WTC11 (cell line): Measurements from ENCODE around the gene COG3.

ENCODE experiments used
- ATF1 ChIP-seq: sonication (generic); formaldehyde crosslinking; IDR thresholded peaks from 2 replicates; pipeline ENCODE4 v1.8.1; 2023; ENCODE audit warnings: mild to moderate bottlenecking, moderate library complexity, missing genetic modification reagents
- ATF2 ChIP-seq: sonication (generic); formaldehyde crosslinking; IDR thresholded peaks from 2 replicates; pipeline ENCODE4 v1.8.1; 2022; ENCODE audit warnings: low read depth, missing genetic modification reagents, borderline replicate concordance
- CREB1 ChIP-seq: sonication (generic); formaldehyde crosslinking; IDR thresholded peaks from 2 replicates; pipeline ENCODE4 v1.8.0; 2023; ENCODE audit warnings: mild to moderate bottlenecking, missing genetic modification reagents
- CTCF ChIP-seq: fragments of 200-600 bp; IDR thresholded peaks from 2 replicates; pipeline ENCODE4 v1.8.0; 2022; ENCODE audit warnings: antibody characterized with exemption
- KAT7 ChIP-seq: sonication (generic); formaldehyde crosslinking; IDR thresholded peaks from 2 replicates; pipeline ENCODE4 v1.8.1; 2023; ENCODE audit warnings: missing genetic modification reagents, mild to moderate bottlenecking, borderline replicate concordance
- MAX ChIP-seq: sonication (generic); formaldehyde crosslinking; IDR thresholded peaks from 2 replicates; pipeline ENCODE4 v1.8.0; 2022; ENCODE audit warnings: mild to moderate bottlenecking, missing genetic modification reagents
- NFATC4 ChIP-seq: fragments of 250-450 bp; sonication (Bioruptor Pico); IDR thresholded peaks from 2 replicates; pipeline ENCODE4 v1.9.0; 2021; ENCODE audit warnings: mild to moderate bottlenecking
- NR2C2 ChIP-seq: sonication (generic); formaldehyde crosslinking; IDR thresholded peaks from 2 replicates; pipeline ENCODE4 v1.8.0; 2022; ENCODE audit warnings: mild to moderate bottlenecking, missing genetic modification reagents
- PRDM15 ChIP-seq: sonication (generic); formaldehyde crosslinking; IDR thresholded peaks from 2 replicates; pipeline ENCODE4 v1.8.0; 2022; ENCODE audit warnings: missing genetic modification reagents
- ZBTB21 ChIP-seq: sonication (generic); formaldehyde crosslinking; IDR thresholded peaks from 2 replicates; pipeline ENCODE4 v1.8.1; 2023; ENCODE audit warnings: mild to moderate bottlenecking, missing genetic modification reagents, borderline replicate concordance
- ZNF121 ChIP-seq: sonication (generic); formaldehyde crosslinking; IDR thresholded peaks from 2 replicates; pipeline ENCODE4 v1.8.0; 2023; ENCODE audit warnings: missing genetic modification reagents

DNA sequence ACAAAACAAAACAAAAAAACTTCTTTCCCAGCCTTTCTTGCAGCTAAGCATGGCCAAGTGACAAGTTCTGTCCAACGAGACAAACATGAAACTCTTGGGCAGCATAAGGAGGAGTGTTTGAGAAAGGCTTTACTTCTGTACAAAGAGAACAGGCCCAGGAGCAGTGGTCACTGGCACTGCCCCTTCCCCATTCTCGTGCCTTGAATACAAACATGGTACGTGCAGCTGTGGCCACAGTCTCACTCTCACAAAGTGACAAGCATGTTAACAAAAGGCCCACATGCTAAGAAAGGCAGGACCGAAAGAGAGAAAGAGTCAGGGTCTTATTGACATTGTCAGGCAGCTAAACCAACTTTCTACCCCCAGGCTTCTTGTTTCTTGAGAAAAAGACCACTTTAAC is 26.8 kb upstream of the COG3 start:
- TF ChIP-seq NR2C2 (CRISPR knock-in tag): no peak
- TF ChIP-seq ZNF121 (CRISPR knock-in tag): no peak
- TF ChIP-seq CREB1 (CRISPR knock-in tag): no peak
- TF ChIP-seq CTCF: no peak
- TF ChIP-seq PRDM15 (CRISPR knock-in tag): no peak
- TF ChIP-seq KAT7 (CRISPR knock-in tag): no peak
- TF ChIP-seq ATF1: no peak
- TF ChIP-seq NFATC4 (CRISPR knock-in tag): no peak
- TF ChIP-seq ZBTB21: no peak
- no peak for TF ChIP-seq ATF2 (CRISPR knock-in tag)
- TF ChIP-seq MAX (CRISPR knock-in tag): no peak
